ENCODE measurements around the gene OR1K1. TPM values are rescaled to one million over a fixed set of nuclear protein-coding genes. Genes with fewer than 3 reads are reported as not detected.
"Not testable (repeated sequence)": the region's sequence is repeated elsewhere in the genome, so short reads cannot be mapped to it uniquely, and the experiment has no call there.

The OR1K1 gene
- total RNA-seq, 2 experiments from 2014 or later = not detected

DNA sequence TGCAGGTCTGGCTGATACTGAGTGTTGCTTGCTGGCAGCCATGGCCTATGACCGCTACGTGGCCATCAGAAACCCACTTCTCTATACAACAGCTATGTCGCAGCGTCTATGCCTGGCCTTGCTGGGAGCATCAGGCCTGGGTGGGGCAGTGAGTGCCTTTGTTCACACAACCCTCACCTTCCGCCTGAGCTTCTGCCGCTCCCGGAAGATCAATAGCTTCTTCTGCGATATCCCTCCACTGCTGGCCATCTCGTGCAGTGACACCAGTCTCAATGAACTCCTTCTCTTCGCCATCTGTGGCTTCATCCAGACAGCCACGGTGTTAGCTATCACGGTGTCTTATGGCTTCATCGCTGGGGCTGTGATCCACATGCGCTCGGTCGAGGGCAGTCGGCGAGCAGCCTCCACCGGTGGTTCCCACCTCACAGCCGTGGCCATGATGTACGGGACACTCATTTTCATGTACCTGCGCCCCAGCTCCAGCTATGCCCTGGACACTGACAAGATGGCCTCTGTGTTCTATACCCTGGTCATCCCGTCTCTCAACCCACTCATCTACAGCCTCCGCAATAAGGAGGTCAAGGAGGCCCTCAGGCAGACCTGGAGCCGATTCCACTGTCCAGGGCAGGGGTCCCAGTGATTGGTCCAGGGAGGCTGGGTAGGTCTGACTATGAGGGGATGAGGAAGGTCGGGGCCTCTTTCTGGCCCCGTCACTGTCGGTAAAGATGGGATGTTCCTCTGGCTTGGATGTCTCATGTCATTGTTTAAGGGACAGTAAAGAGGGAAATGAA lies 10.5 kb upstream of the OR1K1 start:
- Mint-ChIP-seq H3K9me3 (ENCODE audit: low read depth) (no peaks in the 10 kb centered on the region), H3K27me3 (no peaks in the 10 kb centered on the region), H3K27ac (no peak overlapping the region), H3K4me1 (no peaks in the 10 kb centered on the region), H3K36me3 (ENCODE audit: low read depth) (no peaks in the 10 kb centered on the region), H3K4me3 (no peak overlapping the region)
- CTCF ChIA-PET = no interaction called here
- DNase-seq = no peak
- intact Hi-C loops (cut with DNase I, micrococcal nuclease) = loop anchor here in 1 of 2 experiments (10.0 kb wide), 1 partner anchor 215 kb away; no protein-coding TSS in a partner anchor
- POLR2A ChIA-PET = no interaction called here
- ATAC-seq = no peak

DNA sequence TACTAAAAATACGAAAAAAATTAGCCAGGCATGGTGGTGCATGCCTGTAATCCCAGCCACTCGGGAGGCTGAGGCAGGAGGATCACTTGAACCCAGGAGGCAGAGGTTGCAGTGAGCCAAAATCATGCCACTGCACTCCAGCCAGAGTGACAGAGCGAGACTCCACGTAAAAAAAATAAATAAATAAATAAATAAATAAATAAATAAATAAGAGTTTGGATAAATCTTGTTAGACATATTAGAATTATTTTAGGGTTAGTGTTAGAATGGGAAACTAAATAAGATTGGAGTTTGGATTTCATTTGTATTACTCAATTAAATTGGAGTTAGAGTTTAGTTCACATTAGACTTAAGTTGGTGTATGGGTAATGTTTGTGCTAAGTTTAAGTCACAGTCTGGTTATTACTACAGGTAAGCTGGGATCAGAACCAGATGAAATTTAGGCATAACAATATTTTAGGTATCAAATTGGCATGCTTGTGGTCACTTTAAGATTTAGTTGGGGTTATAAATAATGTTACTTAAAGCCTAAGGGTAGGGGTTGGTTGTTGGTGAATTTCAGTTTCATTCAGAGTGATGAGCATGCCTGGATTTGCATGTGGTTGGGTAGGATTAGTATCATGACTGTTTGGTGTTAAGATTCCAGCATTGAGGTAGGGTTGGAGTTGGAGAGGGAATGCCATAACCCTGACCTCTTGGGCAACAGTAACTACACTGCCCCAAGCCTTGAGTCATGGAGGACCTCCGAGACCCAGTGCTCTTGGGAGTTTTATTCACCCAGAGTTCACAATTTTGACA lies 7.9 kb upstream of the OR1K1 start:
- DNase-seq = no peak
- Mint-ChIP-seq H3K36me3 (ENCODE audit: low read depth) (no peaks in the 10 kb centered on the region), H3K27me3 (no peaks in the 10 kb centered on the region), H3K9me3 (ENCODE audit: low read depth) (no peaks in the 10 kb centered on the region), H3K4me1 (no peaks in the 10 kb centered on the region), H3K4me3 (no peak overlapping the region), H3K27ac (no peak overlapping the region)
- POLR2A ChIA-PET = no interaction called here
- no peak for ATAC-seq
- intact Hi-C loops (cut with DNase I, micrococcal nuclease) = loop anchor here in 1 of 2 experiments (10.0 kb wide), 1 partner anchor 217 kb away; no protein-coding TSS in a partner anchor
- CTCF ChIA-PET = no interaction called here

DNA sequence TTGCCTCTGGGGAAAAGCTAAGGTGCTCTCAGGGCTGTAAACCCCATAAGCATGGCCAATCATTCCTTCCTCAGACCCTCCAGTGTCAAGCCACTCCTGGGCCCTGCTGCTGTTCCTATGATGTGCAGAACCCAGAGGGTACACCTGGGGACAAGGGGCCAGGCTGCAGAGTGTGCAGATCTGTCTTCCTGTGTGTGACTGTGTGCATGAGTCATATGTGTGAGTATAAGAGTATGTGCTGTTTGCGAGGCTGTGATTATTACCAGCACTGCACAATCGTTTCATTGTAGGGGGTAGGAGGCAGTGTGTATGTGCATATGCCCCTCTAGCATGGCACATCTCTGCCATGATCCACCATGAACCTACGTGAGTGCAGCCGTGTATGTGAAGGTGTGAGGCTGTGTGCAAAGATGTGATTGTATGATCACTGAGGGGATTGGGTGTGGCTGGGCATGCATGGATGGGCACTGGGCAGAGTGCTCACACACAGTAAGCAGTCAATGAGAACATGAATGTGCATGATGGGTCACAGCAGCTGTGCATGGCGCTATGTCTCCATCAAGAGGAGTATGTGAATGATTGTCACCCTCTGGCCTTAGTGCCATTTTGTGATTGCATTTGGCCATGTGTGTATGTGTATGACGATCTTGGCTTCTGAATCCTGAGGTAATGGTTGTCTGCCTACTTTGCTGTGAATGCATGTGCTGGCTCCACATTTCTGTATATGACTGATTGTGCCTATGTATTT lies 2.4 kb upstream of the OR1K1 start:
- ChIA-PET POLR2A (no interaction called here), CTCF (no interaction called here)
- no peak overlapping the region for H3K27ac Mint-ChIP-seq
- H3K9me3 Mint-ChIP-seq (ENCODE audit: low read depth) = no peaks in the 10 kb centered on the region
- peak; percentile 60 for ATAC-seq
- DNase-seq = no peak
- intact Hi-C loops (cut with DNase I, micrococcal nuclease) = loop anchor here in 1 of 2 experiments (10.0 kb wide), 1 partner anchor 223 kb away; no protein-coding TSS in a partner anchor
- no peaks in the 10 kb centered on the region for H3K4me1 Mint-ChIP-seq
- no peaks in the 10 kb centered on the region for H3K27me3 Mint-ChIP-seq
- H3K4me3 Mint-ChIP-seq = no peak overlapping the region
- H3K36me3 Mint-ChIP-seq (ENCODE audit: low read depth) = no peaks in the 10 kb centered on the region

DNA sequence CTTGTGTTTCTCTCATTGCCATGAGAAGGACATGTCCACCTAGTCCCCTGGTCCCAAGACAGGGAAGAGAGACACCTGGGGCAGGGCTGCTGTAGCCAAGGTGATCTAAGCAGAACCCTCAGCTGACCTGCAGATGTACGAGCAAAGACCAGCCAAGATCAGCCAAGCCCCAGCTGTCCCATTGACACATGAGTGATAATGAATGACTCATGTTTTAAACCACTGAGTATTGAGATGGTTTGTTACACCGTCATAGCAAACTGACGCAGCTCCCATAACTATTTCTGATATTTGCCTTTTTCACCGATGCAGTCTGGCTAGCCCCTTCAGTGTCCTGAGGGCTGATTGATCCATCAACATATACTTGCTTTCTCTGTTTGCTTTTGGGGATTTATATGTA lies 6.7 kb downstream of the OR1K1 start:
- ChIA-PET CTCF (interaction anchor here (0.8 to 2.9 kb wide), 5 partner anchors 17 to 343 kb away, joined by 3 to 16 read pairs (median 3); no protein-coding TSS in a partner anchor), POLR2A (interaction anchor here (0.6 to 1.2 kb wide), 3 partner anchors 10 to 418 kb away, joined by 3 to 5 read pairs (median 3); no protein-coding TSS in a partner anchor)
- peak overlapping the region; percentile 74 for H3K27ac Mint-ChIP-seq
- H3K36me3 Mint-ChIP-seq (ENCODE audit: low read depth) = peaks cover 6% of the 10 kb centered on the region
- DNase-seq (peak; percentile 48), ATAC-seq (peak; percentile 31)
- H3K27me3 Mint-ChIP-seq = no peaks in the 10 kb centered on the region
- intact Hi-C loops (cut with DNase I, micrococcal nuclease) = loop anchor here (1.0 to 10.0 kb wide), 8 partner anchors 40 to 756 kb away; partner anchors contain the start of genes MRRF (in 1 of the 2), PTGS1 (in 1 of the 2), RBM18 (in 1 of the 2) and TTLL11 (in 1 of the 2)
- H3K9me3 Mint-ChIP-seq (ENCODE audit: low read depth) = peaks cover 7% of the 10 kb centered on the region
- no peak overlapping the region for H3K4me3 Mint-ChIP-seq
- peaks cover 25% of the 10 kb centered on the region for H3K4me1 Mint-ChIP-seq

DNA sequence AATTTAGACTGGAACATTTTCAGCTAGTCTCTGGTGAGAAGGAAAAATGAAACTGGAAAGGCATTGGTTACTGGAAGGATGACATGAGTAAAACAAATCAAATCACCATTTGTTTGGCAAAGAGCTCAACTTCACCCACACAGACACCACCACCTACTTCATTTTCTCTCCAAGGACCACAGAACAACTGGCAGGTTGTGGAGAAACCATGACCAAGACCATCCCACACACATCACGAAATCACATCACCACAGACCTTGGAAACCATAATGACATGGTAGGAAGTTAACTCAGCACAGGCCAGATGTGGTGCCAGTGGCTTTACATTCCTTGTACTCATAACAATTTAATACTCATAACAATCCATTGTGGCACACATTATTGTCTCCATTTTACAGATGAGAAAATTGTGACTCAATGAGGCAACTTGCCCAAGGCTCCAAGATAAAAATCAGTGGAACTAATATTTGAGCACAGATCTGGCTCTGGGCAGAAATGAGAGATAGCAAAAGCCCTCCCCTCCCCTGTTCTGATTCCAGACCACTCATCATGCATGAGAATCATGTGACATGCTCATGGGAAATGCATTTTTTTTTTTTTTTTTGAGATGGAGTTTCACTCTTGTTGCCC lies 7.5 kb downstream of the OR1K1 start:
- H3K27me3 Mint-ChIP-seq = no peaks in the 10 kb centered on the region
- H3K4me3 Mint-ChIP-seq = no peak overlapping the region
- POLR2A ChIA-PET = interaction anchor here (0.6 to 1.2 kb wide), 4 partner anchors 9 to 193 kb away, joined by 3 to 5 read pairs (median 3); no protein-coding TSS in a partner anchor
- peaks cover 25% of the 10 kb centered on the region for H3K4me1 Mint-ChIP-seq
- DNase-seq (peak; percentile 82), ATAC-seq (peak; percentile 82)
- peaks cover 7% of the 10 kb centered on the region for H3K9me3 Mint-ChIP-seq (ENCODE audit: low read depth)
- CTCF ChIA-PET = interaction anchor here (0.5 to 2.9 kb wide), 12 partner anchors 9 to 708 kb away, joined by 3 to 16 read pairs (median 4); no protein-coding TSS in a partner anchor
- H3K27ac Mint-ChIP-seq = peak overlapping the region; percentile 74
- intact Hi-C loops (cut with DNase I, micrococcal nuclease) = loop anchor here (1.0 to 10.0 kb wide), 8 partner anchors 39 to 757 kb away; partner anchors contain the start of genes MRRF (in 1 of the 2), PTGS1 (in 1 of the 2), RBM18 (in 1 of the 2) and TTLL11 (in 1 of the 2)
- H3K36me3 Mint-ChIP-seq (ENCODE audit: low read depth) = peaks cover 6% of the 10 kb centered on the region

DNA sequence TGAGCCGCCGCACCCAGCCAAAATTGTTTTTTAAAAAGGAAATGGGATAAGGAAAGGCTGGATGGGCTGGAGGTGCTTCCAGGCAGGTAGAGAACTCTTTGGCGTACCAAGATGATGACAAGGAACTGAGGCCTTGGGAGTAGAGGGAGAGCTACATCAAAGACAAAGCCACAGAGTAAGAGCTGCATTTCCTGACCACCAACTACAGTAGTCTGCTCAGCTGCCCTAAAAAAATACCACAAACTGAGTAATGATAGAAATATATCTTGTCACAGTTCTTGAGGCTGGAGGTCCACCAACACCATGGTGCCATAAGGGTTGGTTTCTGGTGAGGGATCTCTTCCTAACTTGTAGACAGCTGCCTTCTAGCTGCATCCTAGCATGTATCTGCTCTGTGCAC lies 8.2 kb downstream of the OR1K1 start:
- ATAC-seq (no peak), DNase-seq (no peak)
- H3K27me3 Mint-ChIP-seq = no peaks in the 10 kb centered on the region
- ChIA-PET CTCF (interaction anchor here (0.6 to 2.9 kb wide), 13 partner anchors 9 to 1488 kb away, joined by 3 to 16 read pairs (median 4); partner anchors contain the start of genes MRRF and RBM18), POLR2A (interaction anchor here (0.6 to 0.7 kb wide), 2 partner anchors 97 to 194 kb away, joined by 3 read pairs; partner anchors contain the start of gene RC3H2)
- H3K4me3 Mint-ChIP-seq = no peak overlapping the region
- peaks cover 7% of the 10 kb centered on the region for H3K9me3 Mint-ChIP-seq (ENCODE audit: low read depth)
- intact Hi-C loops (cut with DNase I, micrococcal nuclease) = loop anchor here in 1 of 2 experiments (10.0 kb wide), 1 partner anchor 433 kb away; the partner anchor contains the start of gene PTGS1
- no peak overlapping the region for H3K27ac Mint-ChIP-seq
- H3K36me3 Mint-ChIP-seq (ENCODE audit: low read depth) = peaks cover 6% of the 10 kb centered on the region
- peaks cover 25% of the 10 kb centered on the region for H3K4me1 Mint-ChIP-seq

DNA sequence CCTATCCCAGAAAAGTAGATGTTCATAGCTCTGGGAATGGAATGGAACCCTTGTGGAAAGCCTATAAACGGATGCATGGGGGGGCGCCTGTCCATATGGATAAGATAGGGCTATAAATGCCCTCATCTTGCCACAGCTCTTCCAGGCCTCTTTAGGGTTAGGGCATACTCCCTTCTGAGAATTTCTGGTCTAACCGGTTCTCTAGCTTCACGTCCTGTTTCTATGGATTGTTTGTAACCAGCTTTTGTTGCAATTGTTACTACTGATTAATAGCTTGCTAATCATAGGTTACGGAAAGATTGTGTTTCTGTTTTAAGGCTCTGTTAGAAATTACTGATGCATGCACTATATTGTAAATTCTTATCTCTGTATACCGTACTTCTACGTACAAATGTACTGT lies 9.3 kb downstream of the OR1K1 start:
- CTCF ChIA-PET = interaction anchor here (0.6 to 2.9 kb wide), 9 partner anchors 8 to 715 kb away, joined by 3 to 16 read pairs (median 4); partner anchors contain the start of genes MRRF and RBM18
- intact Hi-C loops (cut with DNase I, micrococcal nuclease) = loop anchor here in 1 of 2 experiments (10.0 kb wide), 1 partner anchor 434 kb away; the partner anchor contains the start of gene PTGS1
- not testable (repeated sequence) for ATAC-seq

DNA sequence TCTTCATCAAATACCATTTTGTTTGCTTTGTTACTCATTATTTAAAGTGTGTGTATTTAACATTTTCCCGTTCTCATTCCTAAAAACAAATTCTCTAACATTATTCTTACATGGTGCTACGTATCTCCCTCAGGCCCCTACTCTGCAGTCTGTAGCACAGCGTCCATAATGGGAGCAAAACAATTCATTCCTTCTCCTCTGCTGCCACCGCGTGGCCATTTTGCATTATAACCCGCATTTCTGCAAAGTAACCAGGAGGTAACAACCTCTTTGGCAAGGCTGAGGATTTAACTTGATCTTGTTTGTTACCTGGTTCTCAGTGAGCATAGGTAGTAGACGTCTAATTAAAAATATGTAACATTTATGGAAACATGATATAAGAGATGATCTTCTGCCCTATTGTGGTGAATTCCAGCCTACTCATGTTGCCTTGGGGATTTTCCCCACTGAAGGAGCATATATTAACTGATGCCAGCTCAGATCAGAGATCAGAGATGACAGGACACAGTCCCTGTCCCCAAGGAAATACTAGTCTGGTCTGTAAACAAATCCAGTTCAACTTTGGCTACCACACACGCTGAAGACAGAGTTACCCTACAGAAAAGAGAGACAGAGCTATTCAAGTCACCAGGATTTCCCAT lies 10.5 kb downstream of the OR1K1 start:
- Mint-ChIP-seq H3K36me3 (ENCODE audit: low read depth) (peaks cover 6% of the 10 kb centered on the region), H3K27me3 (no peaks in the 10 kb centered on the region), H3K4me1 (peaks cover 29% of the 10 kb centered on the region), H3K27ac (no peak overlapping the region), H3K4me3 (no peak overlapping the region), H3K9me3 (ENCODE audit: low read depth) (peaks cover 7% of the 10 kb centered on the region)
- ATAC-seq (peak; percentile 45), DNase-seq (peak; percentile 86)
- ChIA-PET POLR2A (no interaction called here), CTCF (interaction anchor here (0.6 to 2.3 kb wide), 16 partner anchors 13 to 712 kb away, joined by 3 to 13 read pairs (median 4); partner anchors contain the start of gene PDCL)
- intact Hi-C loops (cut with DNase I, micrococcal nuclease) = loop anchor here (1.0 to 2.0 kb wide), 7 partner anchors 312 to 712 kb away; no protein-coding TSS in a partner anchor

More for the DNA sequence above, 9.3 kb downstream of the OR1K1 start:
- H3K4me1 Mint-ChIP-seq = peaks cover 25% of the 10 kb centered on the region
- not testable (repeated sequence) for H3K9me3 Mint-ChIP-seq (ENCODE audit: low read depth); H3K27ac Mint-ChIP-seq; DNase-seq; H3K4me3 Mint-ChIP-seq; H3K27me3 Mint-ChIP-seq; H3K36me3 Mint-ChIP-seq (ENCODE audit: low read depth)
- POLR2A ChIA-PET = interaction anchor here (0.5 kb wide), 1 partner anchor 335 kb away, joined by 8 read pairs; no protein-coding TSS in a partner anchor

DNA sequence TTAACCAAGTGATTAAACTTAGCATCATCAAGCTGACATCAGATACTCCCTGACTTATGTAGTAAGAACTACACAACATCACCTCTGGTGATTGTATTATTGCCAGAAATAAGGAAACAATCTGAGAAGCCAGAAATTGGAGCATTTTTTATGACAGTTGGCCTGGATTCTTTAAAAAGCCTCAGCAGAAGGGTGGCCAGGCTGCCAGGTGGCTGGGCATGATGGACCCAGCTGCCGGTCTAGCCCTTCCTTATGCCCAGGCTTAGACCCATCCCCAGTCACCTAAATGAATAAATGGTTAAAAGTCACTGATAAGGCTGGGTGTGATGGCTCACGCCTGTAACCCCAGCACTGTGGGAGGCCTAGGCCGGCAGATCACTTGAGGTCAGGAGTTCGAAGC lies 12.8 kb downstream of the OR1K1 start:
- peaks cover 34% of the 10 kb centered on the region for H3K4me1 Mint-ChIP-seq
- no peak overlapping the region for H3K4me3 Mint-ChIP-seq
- H3K9me3 Mint-ChIP-seq (ENCODE audit: low read depth) = no peaks in the 10 kb centered on the region
- POLR2A ChIA-PET = no interaction called here
- intact Hi-C loops (cut with DNase I, micrococcal nuclease) = loop anchor here in 1 of 2 experiments (1.0 kb wide), 1 partner anchor 11 kb away; no protein-coding TSS in a partner anchor
- H3K27ac Mint-ChIP-seq = no peak overlapping the region
- ATAC-seq (no peak), DNase-seq (no peak)
- CTCF ChIA-PET = interaction anchor here (0.5 kb wide), 1 partner anchor 14 kb away, joined by 4 read pairs; no protein-coding TSS in a partner anchor
- H3K36me3 Mint-ChIP-seq (ENCODE audit: low read depth) = peaks cover 8% of the 10 kb centered on the region
- no peaks in the 10 kb centered on the region for H3K27me3 Mint-ChIP-seq
